GM10266 (cell line): ENCODE results near the gene LRP3.

Experiments
- DNase-seq: peaks from one replicate; pipeline ENCODE4 v3.0.0; 2012; ENCODE audit errors: extremely low spot score
- CTCF ChIP-seq: IDR thresholded peaks from 2 replicates; pipeline ENCODE4 v1.5.1; 2012; ENCODE audit warnings: mild to moderate bottlenecking, low read depth; ENCODE audit not compliant: control insufficient read depth, insufficient read depth; ENCODE audit errors: missing control alignments

Gene LRP3

GRCh38 chr19:33197591-33198000 lies 3.5 kb downstream of the LRP3 start:
- DNase-seq = no peak
- TF ChIP-seq CTCF = no peak

GRCh38 chr19:33198169-33198568 lies 4.0 kb downstream of the LRP3 start:
- TF ChIP-seq CTCF = no peak
- no peak for DNase-seq

GRCh38 chr19:33199441-33200265 lies 5.5 kb downstream of the LRP3 start:
- no peak for DNase-seq

GRCh38 chr19:33201473-33201872 lies 7.3 kb downstream of the LRP3 start:
- no peak for TF ChIP-seq CTCF
- no peak for DNase-seq

More at GRCh38 chr19:33199441-33200265, 5.5 kb downstream of the LRP3 start:
- no peak for TF ChIP-seq CTCF

- no peak for DNase-seq
- TF ChIP-seq CTCF = no peak
Observed at GRCh38 chr19:33201886-33202545, 7.9 kb downstream of the LRP3 start.

- no peak for TF ChIP-seq CTCF
- DNase-seq = no peak
Observed at GRCh38 chr19:33202546-33203507, 8.7 kb downstream of the LRP3 start.
